GM18951 (cell line): Measurements from ENCODE around the gene LRRC28.

Source experiments
- POLR2A ChIP-seq: IDR thresholded peaks from 4 replicates; pipeline ENCODE4 v1.6.1; 2011; ENCODE audit warnings: mild to moderate bottlenecking; ENCODE audit not compliant: insufficient read length, insufficient read depth; ENCODE audit errors: extremely low read depth
- in situ Hi-C: fragments of 300-500 bp; cut with MboI; formaldehyde crosslinking; loops from one replicate; pipeline ENCODE4 v1.12.0; 2022; ENCODE audit warnings: low sequenced_read_pairs, mixed read lengths, inconsistent platforms; ENCODE audit not compliant: unreplicated experiment

LRRC28 gene

DNA sequence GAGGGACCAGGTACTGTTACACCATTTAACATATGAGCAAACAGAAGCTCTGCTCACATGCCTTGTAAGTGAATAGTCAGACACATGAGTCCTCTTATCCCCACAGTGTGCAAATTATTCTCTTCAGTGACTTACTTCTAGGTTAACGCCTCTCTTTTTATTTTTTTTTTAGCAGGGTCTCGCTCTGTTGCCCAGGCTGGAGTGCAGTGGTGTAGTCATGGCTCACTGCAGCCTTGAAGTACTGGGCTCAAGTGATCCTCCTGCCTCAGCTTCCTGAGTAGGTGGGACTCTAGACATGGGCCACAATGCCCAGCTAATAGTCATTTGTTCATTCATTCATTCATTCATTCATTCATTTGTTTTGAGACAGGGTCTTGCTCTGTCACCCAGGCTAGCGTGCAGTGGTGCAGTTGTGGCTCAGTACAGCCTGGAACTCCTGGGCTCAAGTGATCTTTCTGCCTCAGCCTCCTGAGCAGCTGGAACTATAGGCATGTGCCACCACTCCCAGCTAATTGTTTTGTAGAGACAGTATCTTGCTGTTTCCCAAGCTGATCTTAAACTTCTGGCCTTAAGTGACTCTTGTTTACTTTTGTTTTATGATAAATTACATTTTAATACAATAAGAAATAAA, 94.7 kb downstream of the LRRC28 start:
- in situ Hi-C loops, result no loop called here
- TF ChIP-seq POLR2A, result no peak

GRCh38 chr15:99347574-99347973, 96.3 kb downstream of the LRRC28 start:
- no peak for TF ChIP-seq POLR2A
- in situ Hi-C loops, result no loop called here

DNA sequence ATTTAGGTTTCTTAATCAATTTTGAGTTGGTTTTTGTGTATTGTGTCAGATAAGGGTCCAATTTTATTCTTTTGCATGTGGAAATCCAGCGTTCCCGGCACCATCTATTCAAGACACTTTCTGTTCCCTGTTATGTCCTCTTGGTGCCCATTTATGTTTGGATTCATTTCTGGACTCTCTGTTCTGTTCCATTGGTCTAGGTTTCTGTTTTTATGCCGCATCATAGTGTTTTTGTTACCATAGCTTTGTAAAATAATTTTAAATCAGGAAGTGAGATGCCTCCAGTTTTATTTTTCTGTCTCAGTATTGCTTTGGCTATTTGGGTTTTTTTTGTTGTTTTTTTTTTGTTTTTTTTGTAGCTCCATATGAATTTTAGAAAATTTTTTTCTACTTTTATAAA, 97.1 kb downstream of the LRRC28 start:
- TF ChIP-seq POLR2A, result no peak
- in situ Hi-C loops, result no loop called here

DNA sequence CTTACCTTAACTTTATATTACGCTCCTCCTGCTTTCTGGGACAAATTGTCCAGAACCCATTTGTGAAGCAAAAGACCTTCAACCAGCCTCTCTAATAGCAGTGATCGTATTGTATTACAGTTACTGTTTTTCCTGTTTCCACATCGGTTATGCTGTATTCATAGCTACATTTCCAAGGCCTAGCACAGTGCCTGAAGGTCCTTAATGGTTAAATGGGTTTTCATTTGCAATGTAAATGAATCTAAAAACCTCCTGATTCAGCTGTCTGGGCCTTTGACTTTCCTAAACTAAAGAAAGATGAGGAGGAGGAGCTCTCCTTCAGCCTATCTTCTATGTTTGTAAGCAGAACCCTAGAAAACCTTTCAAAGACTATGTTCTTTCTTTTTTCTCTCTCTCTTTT, 99.1 kb downstream of the LRRC28 start:
- in situ Hi-C loops, result no loop called here

DNA sequence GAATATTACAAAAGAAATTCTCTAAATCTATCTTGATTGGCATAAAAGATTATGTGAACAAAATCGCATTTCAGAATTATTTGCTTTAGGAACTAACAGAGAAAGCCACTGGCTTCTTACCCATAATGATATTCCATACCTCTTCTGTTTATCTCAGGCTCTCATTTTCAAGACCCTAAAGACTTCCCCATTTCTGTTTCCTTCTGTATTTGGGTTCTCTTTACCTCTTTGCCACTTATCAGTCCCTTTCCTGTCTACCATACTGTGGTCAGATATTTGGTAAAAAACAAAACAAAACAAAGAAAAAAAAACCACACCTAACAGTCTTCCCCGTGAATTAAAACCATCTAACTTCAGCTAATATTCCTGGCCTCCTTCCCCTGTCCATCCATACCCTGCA, 108.5 kb downstream of the LRRC28 start:
- in situ Hi-C loops, result no loop called here
- TF ChIP-seq POLR2A, result no peak

More for the DNA sequence above, 99.1 kb downstream of the LRRC28 start:
- TF ChIP-seq POLR2A, result no peak

- TF ChIP-seq POLR2A, result no peak
- in situ Hi-C loops, result no loop called here
Measured at GRCh38 chr15:99361545-99362185, 110.4 kb downstream of the LRRC28 start.

DNA sequence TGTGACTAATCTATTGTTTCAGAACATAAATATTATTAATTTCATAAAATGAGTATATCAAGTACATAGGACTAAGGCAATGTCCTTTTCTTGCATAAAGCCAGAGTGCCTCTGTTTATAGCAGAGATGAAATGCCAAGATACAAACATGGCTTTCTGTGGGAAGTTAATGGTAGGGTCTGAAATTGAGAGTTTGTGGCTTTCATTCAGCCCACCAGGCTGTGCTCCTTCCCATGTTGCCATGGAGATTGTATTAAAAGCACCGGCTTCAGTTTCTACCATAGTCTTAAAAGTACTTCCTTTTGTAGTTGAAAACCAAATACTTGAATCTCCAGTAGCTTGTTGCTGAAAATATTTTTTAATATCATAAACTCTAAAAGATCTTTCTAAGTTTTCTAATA, 114.0 kb downstream of the LRRC28 start:
- TF ChIP-seq POLR2A, result no peak
- in situ Hi-C loops, result no loop called here

- TF ChIP-seq POLR2A, result no peak
- in situ Hi-C loops, result no loop called here
Measured at GRCh38 chr15:99366013-99366412, 114.7 kb downstream of the LRRC28 start.

DNA sequence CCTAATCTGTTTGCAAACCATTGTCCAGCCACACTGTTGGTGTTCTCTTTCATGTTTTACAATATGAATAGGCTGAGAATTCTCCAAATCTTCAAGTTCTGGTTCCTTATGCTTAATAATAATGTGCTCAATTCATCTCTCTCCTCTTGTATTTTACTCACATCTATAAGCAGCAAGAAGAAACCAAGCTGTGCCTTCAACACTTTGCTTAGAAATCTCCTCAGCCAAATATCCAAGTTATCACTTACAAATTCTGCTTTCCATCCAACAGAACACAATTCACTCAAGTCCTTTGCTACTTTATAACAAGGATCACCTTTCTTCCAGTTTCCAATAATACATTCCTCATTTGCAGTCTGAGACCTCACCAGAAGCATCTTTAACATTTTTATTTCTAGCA, 117.5 kb downstream of the LRRC28 start:
- in situ Hi-C loops, result no loop called here

DNA sequence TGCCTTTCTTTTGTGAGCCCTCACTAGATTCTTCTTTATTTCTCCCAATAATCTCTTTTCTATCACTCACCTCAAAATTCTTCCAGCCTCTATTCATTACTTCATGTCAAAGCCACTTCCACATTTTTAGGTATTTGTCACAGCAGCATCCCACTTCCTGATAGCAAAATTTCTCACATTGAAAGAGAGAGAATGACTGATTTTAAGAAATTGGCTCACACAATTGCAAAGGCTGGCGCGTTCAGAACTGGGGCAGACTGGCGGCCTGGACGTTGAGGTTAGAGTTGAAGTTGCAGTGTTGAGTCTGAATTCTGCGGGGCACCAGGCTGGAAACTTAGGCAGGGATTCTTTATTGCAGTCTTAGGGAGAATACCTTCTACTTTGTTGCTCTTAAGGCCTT, 117.9 kb downstream of the LRRC28 start:
- in situ Hi-C loops, result no loop called here
- TF ChIP-seq POLR2A, result no peak

More for the DNA sequence above, 117.5 kb downstream of the LRRC28 start:
- TF ChIP-seq POLR2A, result no peak

GRCh38 chr15:99371180-99372103, 120.2 kb downstream of the LRRC28 start:
- in situ Hi-C loops, result no loop called here

GRCh38 chr15:99385005-99385669, 133.9 kb downstream of the LRRC28 start:
- in situ Hi-C loops, result no loop called here
- no peak for TF ChIP-seq POLR2A

More at GRCh38 chr15:99371180-99372103, 120.2 kb downstream of the LRRC28 start:
- no peak for TF ChIP-seq POLR2A

GRCh38 chr15:99385865-99386264, 134.6 kb downstream of the LRRC28 start:
- no peak for TF ChIP-seq POLR2A
- in situ Hi-C loops, result no loop called here
